Effector memory CD4-positive, alpha-beta T cell (primary cell): ENCODE results near the gene DPP10.

ENCODE experiments used
- DNase-seq, 3 donors: peaks; one replicate each; pipeline ENCODE4 v3.0.0-alpha.2; 2020
- H3K27ac ChIP-seq: 2 replicates; pipeline ENCODE4 v1.7.0; 2013; ENCODE audit warnings: mild to moderate bottlenecking, low read length, moderate library complexity; ENCODE audit not compliant: insufficient read depth, poor library complexity, severe bottlenecking
- H3K27me3 ChIP-seq: replicated peaks from 2 replicates; pipeline ENCODE4 v1.7.0; 2013; ENCODE audit warnings: mild to moderate bottlenecking, low read length; ENCODE audit not compliant: insufficient read depth, control insufficient read depth, poor library complexity, severe bottlenecking
- H3K36me3 ChIP-seq: 2 replicates; pipeline ENCODE4 v1.7.0; 2013; ENCODE audit warnings: mild to moderate bottlenecking, low read length, moderate library complexity; ENCODE audit not compliant: control insufficient read depth, insufficient read depth
- H3K4me1 ChIP-seq: 2 replicates; pipeline ENCODE4 v1.7.0; 2013; ENCODE audit warnings: low read length, mild to moderate bottlenecking; ENCODE audit not compliant: control insufficient read depth, insufficient read depth, poor library complexity, severe bottlenecking
- H3K4me3 ChIP-seq: 2 replicates; pipeline ENCODE4 v1.7.0; 2013; ENCODE audit warnings: low read length, low read depth, mild to moderate bottlenecking; ENCODE audit not compliant: insufficient read depth, poor library complexity, severe bottlenecking
- H3K9me3 ChIP-seq: 2 replicates; pipeline ENCODE4 v1.7.0; 2013; ENCODE audit warnings: mild to moderate bottlenecking, low read length, moderate library complexity; ENCODE audit not compliant: control insufficient read depth

DPP10 gene

DNA sequence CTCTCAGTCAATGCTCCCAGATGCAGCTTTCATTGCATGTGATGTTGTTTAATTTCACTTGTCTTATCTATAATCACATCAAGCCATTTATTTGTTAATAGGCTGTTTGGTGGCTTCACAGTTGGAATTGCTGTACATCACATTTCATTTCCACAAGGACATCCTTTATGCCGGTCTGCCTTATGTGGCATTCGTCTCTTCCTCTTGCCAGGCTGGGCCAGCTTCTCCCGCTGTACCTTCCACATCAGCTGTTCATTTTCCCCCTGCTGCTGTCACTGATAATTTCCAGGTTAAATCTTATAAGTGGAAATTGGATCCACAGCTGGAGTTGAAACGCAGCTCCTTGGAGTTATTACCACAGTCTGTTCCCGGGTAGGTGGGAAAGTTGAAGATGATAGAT is 110.6 kb downstream of the DPP10 start:
- Histone ChIP-seq H3K4me1 (no peaks in the 10 kb centered on the region), H3K9me3 (no peaks in the 10 kb centered on the region), H3K27me3 (no peaks in the 10 kb centered on the region), H3K4me3 (no peak overlapping the region), H3K36me3 (no peaks in the 10 kb centered on the region), H3K27ac (no peak overlapping the region)
- no peak for DNase-seq

DNA sequence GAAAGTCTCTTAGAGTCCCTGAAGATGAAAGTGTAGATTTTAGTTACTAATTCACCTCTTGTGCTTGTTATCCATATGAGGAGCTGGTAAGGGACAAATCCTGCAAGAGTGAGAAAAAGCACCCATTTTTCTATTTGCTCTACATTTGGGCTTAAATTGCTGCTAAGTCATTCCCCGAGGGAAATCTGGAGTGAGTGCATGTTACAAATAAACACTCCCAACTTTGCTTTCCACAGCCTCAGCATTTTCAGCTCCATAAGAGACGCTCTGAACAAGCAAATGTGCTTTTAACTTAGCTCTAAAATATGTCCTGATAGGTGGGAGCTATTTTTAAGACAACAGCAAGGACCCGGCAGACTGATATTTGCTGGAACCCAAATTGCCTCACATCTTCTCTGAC is 126.7 kb downstream of the DPP10 start:
- no peaks in the 10 kb centered on the region for H3K27me3 ChIP-seq
- no peaks in the 10 kb centered on the region for H3K4me1 ChIP-seq
- H3K36me3 ChIP-seq = no peaks in the 10 kb centered on the region
- H3K27ac ChIP-seq = no peak overlapping the region
- no peak overlapping the region for H3K4me3 ChIP-seq
- no peak for DNase-seq
- no peaks in the 10 kb centered on the region for H3K9me3 ChIP-seq

DNA sequence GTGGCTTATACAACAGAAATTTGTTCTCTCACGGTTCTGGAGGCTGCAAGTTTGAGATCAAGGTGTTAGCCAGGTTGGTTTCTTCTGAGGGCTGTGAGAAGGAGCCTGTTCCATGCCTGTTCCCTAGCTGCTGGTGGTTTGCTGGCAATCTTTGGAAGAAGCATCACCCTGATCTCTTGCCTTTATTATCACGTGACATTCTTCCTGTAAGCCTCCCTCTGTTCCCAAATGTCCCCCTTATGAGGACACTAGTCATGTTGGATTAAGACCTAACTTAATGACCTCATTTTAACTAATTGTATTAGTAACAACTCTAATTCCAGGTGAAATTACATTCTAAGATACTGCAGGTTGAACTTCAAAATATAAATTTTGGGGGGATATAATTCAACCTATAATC is 135.2 kb downstream of the DPP10 start:
- H3K36me3 ChIP-seq = no peaks in the 10 kb centered on the region
- no peaks in the 10 kb centered on the region for H3K27me3 ChIP-seq
- no peaks in the 10 kb centered on the region for H3K9me3 ChIP-seq
- no peak for DNase-seq
- H3K27ac ChIP-seq = no peak overlapping the region
- no peaks in the 10 kb centered on the region for H3K4me1 ChIP-seq
- no peak overlapping the region for H3K4me3 ChIP-seq

- DNase-seq = no peak
- no peaks in the 10 kb centered on the region for H3K9me3 ChIP-seq
- H3K4me1 ChIP-seq = no peaks in the 10 kb centered on the region
- H3K27ac ChIP-seq = no peak overlapping the region
- no peaks in the 10 kb centered on the region for H3K36me3 ChIP-seq
- H3K4me3 ChIP-seq = no peak overlapping the region
- H3K27me3 ChIP-seq = no peaks in the 10 kb centered on the region
Observed at GRCh38 chr2:114579542-114579941, 137.1 kb downstream of the DPP10 start.

GRCh38 chr2:114580691-114581090 is 138.2 kb downstream of the DPP10 start:
- Histone ChIP-seq H3K9me3 (no peaks in the 10 kb centered on the region), H3K27me3 (no peaks in the 10 kb centered on the region), H3K27ac (no peak overlapping the region), H3K4me3 (no peak overlapping the region), H3K36me3 (no peaks in the 10 kb centered on the region), H3K4me1 (no peaks in the 10 kb centered on the region)
- DNase-seq = no peak

DNA sequence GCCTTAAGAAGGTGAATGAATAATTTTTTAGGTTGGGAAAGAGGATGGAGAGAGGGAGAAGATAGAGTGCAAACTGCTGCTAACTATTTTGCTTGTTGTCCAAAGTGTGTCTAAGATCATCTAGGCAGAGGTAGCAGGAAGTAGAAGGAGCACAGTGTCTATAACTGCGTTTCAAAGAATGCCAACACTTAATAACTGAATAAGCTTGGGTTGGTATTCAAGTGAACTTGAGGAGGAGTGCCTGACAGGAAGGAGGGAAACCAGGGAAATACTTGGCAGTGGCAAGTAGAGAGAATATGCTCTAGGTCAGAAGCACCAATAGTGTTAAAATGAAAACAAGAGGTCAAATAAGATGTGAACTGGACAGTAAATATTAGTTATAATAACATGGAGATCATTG is 155.9 kb downstream of the DPP10 start:
- no peaks in the 10 kb centered on the region for H3K27me3 ChIP-seq
- H3K27ac ChIP-seq = no peak overlapping the region
- H3K4me3 ChIP-seq = no peak overlapping the region
- no peaks in the 10 kb centered on the region for H3K4me1 ChIP-seq
- DNase-seq = no peak
- no peaks in the 10 kb centered on the region for H3K36me3 ChIP-seq
- no peaks in the 10 kb centered on the region for H3K9me3 ChIP-seq

DNA sequence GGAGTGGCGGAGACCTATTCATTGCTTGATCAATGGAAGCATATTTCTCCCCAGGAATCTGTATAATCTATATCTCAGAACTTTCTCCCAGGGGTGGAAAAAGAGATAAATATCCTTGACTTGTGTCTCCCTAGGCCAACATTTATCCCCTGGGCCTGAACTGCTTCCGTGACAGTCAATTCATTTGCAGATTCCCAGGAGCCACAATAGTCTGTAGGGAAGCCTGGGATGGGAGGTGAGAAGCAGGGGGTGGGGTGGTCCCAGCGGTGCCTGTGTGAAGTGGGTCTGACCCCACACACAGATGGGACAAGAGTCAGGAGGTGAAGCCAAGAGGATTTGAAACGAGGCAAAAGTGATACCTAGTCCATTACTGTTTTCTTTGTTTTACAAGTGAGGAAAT is 166.8 kb downstream of the DPP10 start:
- H3K36me3 ChIP-seq = no peaks in the 10 kb centered on the region
- H3K4me1 ChIP-seq = no peaks in the 10 kb centered on the region
- no peak overlapping the region for H3K4me3 ChIP-seq
- H3K27ac ChIP-seq = no peak overlapping the region
- no peaks in the 10 kb centered on the region for H3K27me3 ChIP-seq
- no peak for DNase-seq
- no peaks in the 10 kb centered on the region for H3K9me3 ChIP-seq

- Histone ChIP-seq H3K9me3 (no peaks in the 10 kb centered on the region), H3K27ac (no peak overlapping the region), H3K27me3 (no peaks in the 10 kb centered on the region), H3K4me1 (no peaks in the 10 kb centered on the region), H3K36me3 (no peaks in the 10 kb centered on the region), H3K4me3 (no peak overlapping the region)
- DNase-seq = no peak
Observed at GRCh38 chr2:114609801-114610200, 167.4 kb downstream of the DPP10 start.

GRCh38 chr2:114610677-114611076 is 168.2 kb downstream of the DPP10 start:
- H3K27ac ChIP-seq = no peak overlapping the region
- DNase-seq = no peak
- no peaks in the 10 kb centered on the region for H3K9me3 ChIP-seq
- no peaks in the 10 kb centered on the region for H3K4me1 ChIP-seq
- H3K27me3 ChIP-seq = no peaks in the 10 kb centered on the region
- no peaks in the 10 kb centered on the region for H3K36me3 ChIP-seq
- H3K4me3 ChIP-seq = no peak overlapping the region

GRCh38 chr2:114614592-114614991 is 172.2 kb downstream of the DPP10 start:
- Histone ChIP-seq H3K4me3 (no peak overlapping the region), H3K36me3 (no peaks in the 10 kb centered on the region), H3K27ac (no peak overlapping the region), H3K9me3 (no peaks in the 10 kb centered on the region), H3K27me3 (no peaks in the 10 kb centered on the region), H3K4me1 (no peaks in the 10 kb centered on the region)
- DNase-seq = no peak

DNA sequence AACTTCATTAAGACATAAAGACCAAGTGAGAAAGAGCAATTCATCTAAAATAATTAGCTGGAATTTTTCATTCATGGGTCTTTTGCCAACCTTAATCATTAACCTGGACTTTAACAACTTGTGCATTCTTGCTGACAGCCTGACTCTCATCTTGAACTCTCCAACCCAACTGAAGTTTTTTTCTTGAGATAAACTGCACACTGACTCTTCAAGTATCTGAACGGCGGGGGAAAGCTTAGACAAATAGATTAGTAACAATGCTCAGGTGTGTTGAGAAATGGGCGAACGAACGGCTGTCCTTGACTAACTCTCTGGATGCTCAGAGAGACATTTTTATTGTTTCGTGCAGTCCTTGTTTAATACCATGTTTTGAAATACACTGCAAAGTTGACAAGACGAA is 186.0 kb downstream of the DPP10 start:
- H3K27ac ChIP-seq = no peak overlapping the region
- no peak for DNase-seq
- no peaks in the 10 kb centered on the region for H3K27me3 ChIP-seq
- no peaks in the 10 kb centered on the region for H3K36me3 ChIP-seq
- no peaks in the 10 kb centered on the region for H3K4me1 ChIP-seq
- no peaks in the 10 kb centered on the region for H3K9me3 ChIP-seq
- no peak overlapping the region for H3K4me3 ChIP-seq
